RWPE1 (cell line): ENCODE measurements around the gene MAML3.
A peak's percentile ranks its signal among the peaks of the same experiment; 100 is the strongest.

Experiments used
- CTCF ChIA-PET: fragments of 350-600 bp; sonication (Branson Sonifier 250); formaldehyde crosslinking; extraction: SDS; loops from one replicate; lab custom pipeline; 2021; lab: Yijun Ruan, JAX
- POLR2A ChIA-PET: fragments of 400-600 bp; formaldehyde crosslinking; extraction: SDS; loops from one replicate; lab custom pipeline; 2020; ENCODE audit warnings: antibody characterized with exemption; ENCODE audit not compliant: low non-redundant PET; lab: Yijun Ruan, JAX
- DNase-seq: peaks from one replicate; pipeline ENCODE4 v3.0.0; 2012; ENCODE audit warnings: low spot score
- H3K27ac ChIP-seq: fragments of 450-650 bp; 2 replicates; pipeline ENCODE4 v1.5.1; 2017
- TF ChIP-seq, protein P1 (sequence below): fragments of 450-650 bp; conservative IDR thresholded peaks from 2 replicates; pipeline ENCODE4 v1.5.1; 2017; ENCODE audit warnings: low read depth, mild to moderate bottlenecking

The MAML3 gene

GRCh38 chr4:139890816-139891215 is 263.2 kb downstream of the MAML3 start:
- H3K27ac ChIP-seq, result peak overlapping the region; percentile 62
- TF ChIP-seq, protein P1, sequence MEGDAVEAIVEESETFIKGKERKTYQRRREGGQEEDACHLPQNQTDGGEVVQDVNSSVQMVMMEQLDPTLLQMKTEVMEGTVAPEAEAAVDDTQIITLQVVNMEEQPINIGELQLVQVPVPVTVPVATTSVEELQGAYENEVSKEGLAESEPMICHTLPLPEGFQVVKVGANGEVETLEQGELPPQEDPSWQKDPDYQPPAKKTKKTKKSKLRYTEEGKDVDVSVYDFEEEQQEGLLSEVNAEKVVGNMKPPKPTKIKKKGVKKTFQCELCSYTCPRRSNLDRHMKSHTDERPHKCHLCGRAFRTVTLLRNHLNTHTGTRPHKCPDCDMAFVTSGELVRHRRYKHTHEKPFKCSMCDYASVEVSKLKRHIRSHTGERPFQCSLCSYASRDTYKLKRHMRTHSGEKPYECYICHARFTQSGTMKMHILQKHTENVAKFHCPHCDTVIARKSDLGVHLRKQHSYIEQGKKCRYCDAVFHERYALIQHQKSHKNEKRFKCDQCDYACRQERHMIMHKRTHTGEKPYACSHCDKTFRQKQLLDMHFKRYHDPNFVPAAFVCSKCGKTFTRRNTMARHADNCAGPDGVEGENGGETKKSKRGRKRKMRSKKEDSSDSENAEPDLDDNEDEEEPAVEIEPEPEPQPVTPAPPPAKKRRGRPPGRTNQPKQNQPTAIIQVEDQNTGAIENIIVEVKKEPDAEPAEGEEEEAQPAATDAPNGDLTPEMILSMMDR, result no peak
- POLR2A ChIA-PET, result no interaction called here
- CTCF ChIA-PET, result no interaction called here
- DNase-seq, result peak; percentile 27

DNA sequence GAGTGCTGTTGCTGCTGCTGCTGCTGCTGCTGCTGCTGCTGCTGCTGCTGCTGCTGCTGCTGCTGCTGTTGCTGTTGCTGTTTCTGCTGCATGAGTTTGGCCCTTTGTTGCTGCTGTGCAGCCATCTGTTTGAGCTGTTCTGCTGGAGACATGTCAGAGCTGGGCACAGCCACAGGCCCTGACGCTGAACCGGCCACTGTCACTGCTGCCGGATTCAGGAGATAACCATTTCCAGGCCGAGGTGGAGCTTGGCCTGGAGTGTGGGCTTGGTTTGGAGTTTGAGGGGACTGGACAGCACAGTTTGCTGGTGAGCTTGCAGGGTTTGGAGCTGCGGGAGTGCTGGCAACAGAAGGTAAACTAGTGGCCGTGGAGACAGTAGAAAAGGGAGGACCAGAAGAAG is 264.1 kb downstream of the MAML3 start:
- POLR2A ChIA-PET, result interaction anchor here (0.6 kb wide), 1 partner anchor 57 kb away, joined by 6 read pairs; no protein-coding TSS in a partner anchor
- H3K27ac ChIP-seq, result peak overlapping the region; percentile 87
- no peak for DNase-seq
- CTCF ChIA-PET, result interaction anchor here (0.6 kb wide), 1 partner anchor 25 kb away, joined by 3 read pairs; no protein-coding TSS in a partner anchor
- TF ChIP-seq, protein P1, result no peak

DNA sequence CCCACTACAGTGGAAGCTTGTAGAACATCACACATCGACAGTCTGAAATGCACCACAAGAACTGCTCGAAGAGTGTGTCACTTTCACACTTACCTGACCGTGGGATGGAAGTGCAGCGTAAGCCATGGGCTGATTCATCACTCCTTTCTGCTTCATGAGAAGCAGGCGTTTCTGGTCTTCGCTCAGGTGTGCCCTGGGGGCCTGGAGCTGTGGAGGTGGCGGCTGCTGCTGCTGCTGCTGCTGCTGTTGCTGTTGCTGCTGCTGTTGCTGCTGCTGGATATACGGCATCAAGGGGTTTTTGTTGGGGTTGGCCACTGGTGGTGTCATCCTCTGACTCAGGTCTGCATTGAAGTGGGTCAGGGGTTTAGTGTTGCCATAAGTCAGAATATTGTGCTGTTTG is 264.7 kb downstream of the MAML3 start:
- DNase-seq, result peak; percentile 58
- ChIA-PET CTCF (interaction anchor here (0.5 to 0.6 kb wide), 2 partner anchors 25 to 123 kb away, joined by 3 to 4 read pairs; no protein-coding TSS in a partner anchor), POLR2A (interaction anchor here (0.6 kb wide), 1 partner anchor 58 kb away, joined by 6 read pairs; no protein-coding TSS in a partner anchor)
- peak overlapping the region; percentile 87 for H3K27ac ChIP-seq
- TF ChIP-seq, protein P1, result no peak

- CTCF ChIA-PET, result interaction anchor here (0.7 kb wide), 1 partner anchor 12 kb away, joined by 3 read pairs; no protein-coding TSS in a partner anchor
- peak overlapping the region; percentile 87 for H3K27ac ChIP-seq
- POLR2A ChIA-PET, result no interaction called here
- TF ChIP-seq, protein P1, result no peak
- DNase-seq, result peak; percentile 72
Observed at GRCh38 chr4:139887962-139888735, 265.8 kb downstream of the MAML3 start.

DNA sequence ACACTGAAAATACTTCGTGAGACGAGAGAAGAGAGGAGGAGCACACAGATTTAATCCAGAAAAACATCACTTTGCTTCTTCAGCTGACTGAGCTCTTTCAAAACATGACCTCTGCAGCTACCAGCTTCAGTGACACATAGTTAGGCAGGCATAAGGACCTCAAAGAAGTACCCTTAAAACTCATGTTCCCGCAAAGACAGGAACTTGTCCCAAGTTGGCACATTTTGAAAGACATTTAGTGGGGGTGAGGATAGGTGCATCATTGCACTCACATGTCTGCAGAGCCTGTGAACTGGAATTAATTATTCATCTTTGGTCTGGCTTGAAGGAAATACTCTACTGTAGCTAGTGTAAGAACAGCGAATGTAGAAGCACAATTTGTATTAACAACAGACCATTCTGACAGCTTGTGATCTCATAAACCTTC is 266.6 kb downstream of the MAML3 start:
- peak; percentile 8 for DNase-seq
- ChIA-PET POLR2A (no interaction called here), CTCF (no interaction called here)
- TF ChIP-seq, protein P1, result no peak
- peak overlapping the region; percentile 87 for H3K27ac ChIP-seq

GRCh38 chr4:139886798-139887197 is 267.2 kb downstream of the MAML3 start:
- CTCF ChIA-PET, result no interaction called here
- POLR2A ChIA-PET, result no interaction called here
- DNase-seq, result no peak
- no peak overlapping the region for H3K27ac ChIP-seq
- TF ChIP-seq, protein P1, result no peak
